Keratinocyte (primary cell): Measurements from ENCODE around the gene PLEKHJ1. TPM values are rescaled to one million over a fixed set of nuclear protein-coding genes. Genes with fewer than 3 reads are reported as not detected.

Experiments
- DNase-seq: peaks from one replicate; pipeline ENCODE4 v3.0.0-alpha.2; 2011; ENCODE audit warnings: low read depth, missing footprints, low spot score
- FAIRE-seq: peaks from 2 replicates; lab custom pipeline; 2011; peaks lifted over from hg19 to GRCh38; lab: Jason Lieb, UNC
- H2AFZ ChIP-seq: 2 replicates; pipeline ENCODE4 v1.6.0; 2012; ENCODE audit warnings: low read length, control low read depth, inconsistent platforms; ENCODE audit not compliant: control insufficient read depth
- H3K27ac ChIP-seq: 2 replicates; pipeline ENCODE4 v1.5.1; 2011; ENCODE audit warnings: low read length; ENCODE audit not compliant: control insufficient read depth, insufficient read depth
- H3K27me3 ChIP-seq: 3 replicates; pipeline ENCODE4 v1.6.0; 2011; ENCODE audit warnings: low read length; ENCODE audit not compliant: control insufficient read depth, insufficient read depth; ENCODE audit errors: extremely low read depth
- H3K36me3 ChIP-seq, 2 experiments: 2 replicates in 1 of 2; 3 replicates in 1 of 2; pipeline ENCODE4 v1.5.1; 2011; ENCODE audit warnings: low read length in 2 of 2, mild to moderate bottlenecking in 1 of 2; ENCODE audit not compliant: control insufficient read depth in 2 of 2, insufficient read depth in 2 of 2; ENCODE audit errors: extremely low read depth in 1 of 2
- H3K4me1 ChIP-seq: 3 replicates; pipeline ENCODE4 v1.5.1; 2011; ENCODE audit warnings: low read length; ENCODE audit not compliant: control insufficient read depth, insufficient read depth; ENCODE audit errors: extremely low read depth
- H3K4me2 ChIP-seq: 3 replicates; pipeline ENCODE4 v1.6.0; 2011; ENCODE audit warnings: low read depth, low read length; ENCODE audit not compliant: control insufficient read depth, insufficient read depth; ENCODE audit errors: extremely low read depth
- H3K4me3 ChIP-seq, 3 experiments: fragments of 200-600 bp in 1 of 3; sonication (generic) in 1 of 3; 2 replicates in 2 of 3; 3 replicates in 1 of 3; pipeline ENCODE4 v1.5.1; 2011 to 2016; ENCODE audit warnings: low read length in 3 of 3, mild to moderate bottlenecking in 3 of 3, control low read depth in 2 of 3, inconsistent platforms in 1 of 3, low read depth in 1 of 3, mixed read lengths in 1 of 3, mixed run types in 1 of 3, moderate library complexity in 1 of 3; ENCODE audit not compliant: control insufficient read depth in 2 of 3, insufficient read depth in 2 of 3; ENCODE audit errors: extremely low read depth in 1 of 3
- H3K79me2 ChIP-seq: 2 replicates; pipeline ENCODE4 v1.6.0; 2012; ENCODE audit warnings: low read length; ENCODE audit not compliant: control insufficient read depth, insufficient read depth
- H3K9ac ChIP-seq: 3 replicates; pipeline ENCODE4 v1.6.0; 2011; ENCODE audit warnings: low read length; ENCODE audit not compliant: control insufficient read depth, insufficient read depth; ENCODE audit errors: extremely low read depth
- H3K9me1 ChIP-seq: 3 replicates; pipeline ENCODE4 v1.6.0; 2011; ENCODE audit warnings: low read length; ENCODE audit not compliant: control insufficient read depth, insufficient read depth; ENCODE audit errors: extremely low read depth
- H3K9me3 ChIP-seq: 2 replicates; pipeline ENCODE4 v1.5.1; 2012; ENCODE audit warnings: low read depth, low read length; ENCODE audit not compliant: control insufficient read depth
- H4K20me1 ChIP-seq: 3 replicates; pipeline ENCODE4 v1.6.0; 2011; ENCODE audit warnings: low read length; ENCODE audit not compliant: control insufficient read depth, insufficient read depth; ENCODE audit errors: extremely low read depth
- CTCF ChIP-seq, 3 experiments: IDR thresholded peaks in 1 of 3; conservative IDR thresholded peaks in 1 of 3; optimal IDR thresholded peaks in 1 of 3; 2 replicates in 2 of 3; 3 replicates in 1 of 3; pipeline versions ENCODE3 to v1.5.1; 2011; ENCODE audit warnings: low read length in 3 of 3, mild to moderate bottlenecking in 3 of 3, moderate library complexity in 2 of 3, control low read depth in 1 of 3, inconsistent platforms in 1 of 3; ENCODE audit not compliant: insufficient read depth in 2 of 3; ENCODE audit errors: extremely low read depth in 1 of 3
- EZH2 ChIP-seq: IDR thresholded peaks from one replicate; pipeline ENCODE4 v1.6.1; 2012; ENCODE audit warnings: inconsistent platforms, mild to moderate bottlenecking, low read length, moderate library complexity
- dilution Hi-C: fragments of 300-500 bp; cut with MboI; formaldehyde crosslinking; loops from one replicate; pipeline ENCODE4 v1.7.0; 2020; ENCODE audit warnings: low sequenced_read_pairs; ENCODE audit not compliant: extremely low pct_ligation_motif_present
- polyA plus RNA-seq, 5 experiments: library from polyadenylated mRNA; depleted of rRNA in 3 of 5; stranded (reverse) in 3 of 5; stranded (forward) in 1 of 5; unstranded in 1 of 5; fragments of >200 nt; gene quantifications; 1 replicate in 1 of 5; 2 replicates in 3 of 5; 3 replicates in 1 of 5; pipeline versions ENCODE4 v1.2.1 to v1.2.3, GENCODE V29; 2011 to 2012; ENCODE audit warnings: missing spikeins in 2 of 5, low read depth in 1 of 5, low replicate concordance in 1 of 5

The PLEKHJ1 gene
- polyA plus RNA-seq, 1 donor (not counting 4 experiments of a cell fraction or from before 2014, with no cell fraction given) = 36.8 TPM

GRCh38 chr19:2242816-2243215, 6.7 kb upstream of the PLEKHJ1 start:
- DNase-seq (no peak), FAIRE-seq (no peak)
- dilution Hi-C loops = no loop called here
- no peak overlapping the region for H3K9ac ChIP-seq
- H2AFZ ChIP-seq = no peak overlapping the region
- peaks cover 27 to 34% of the 10 kb centered on the region in 2 experiments for H3K36me3 ChIP-seq
- no peak overlapping the region for H3K27ac ChIP-seq
- peaks cover 36% of the 10 kb centered on the region for H3K4me1 ChIP-seq
- peaks cover 5% of the 10 kb centered on the region for H3K9me1 ChIP-seq
- TF ChIP-seq CTCF (optimal IDR thresholded peaks at IDR 0.05 in 1 of 3, IDR thresholded peaks at IDR 0.05 in 1 of 3, conservative IDR thresholded peaks at IDR 0.05 in 1 of 3; ENCODE audit: extremely low read depth in 1 of 3, insufficient read depth in 2 of 3, low read length in 3 of 3) = no peak
- TF ChIP-seq EZH2 = no peak
- peaks cover 40% of the 10 kb centered on the region for H4K20me1 ChIP-seq
- no peak overlapping the region for H3K4me2 ChIP-seq
- H3K27me3 ChIP-seq = no peaks in the 10 kb centered on the region
- no peak overlapping the region for H3K4me3 ChIP-seq
- H3K9me3 ChIP-seq = no peaks in the 10 kb centered on the region
- H3K79me2 ChIP-seq = peaks cover 67% of the 10 kb centered on the region

GRCh38 chr19:2242092-2242537, 6.0 kb upstream of the PLEKHJ1 start:
- H3K9me3 ChIP-seq = no peaks in the 10 kb centered on the region
- H3K27me3 ChIP-seq = no peaks in the 10 kb centered on the region
- no peak for TF ChIP-seq CTCF (optimal IDR thresholded peaks at IDR 0.05 in 1 of 3, IDR thresholded peaks at IDR 0.05 in 1 of 3, conservative IDR thresholded peaks at IDR 0.05 in 1 of 3; ENCODE audit: extremely low read depth in 1 of 3, insufficient read depth in 2 of 3, low read length in 3 of 3)
- no peak overlapping the region for H3K4me3 ChIP-seq
- H3K79me2 ChIP-seq = peaks cover 74% of the 10 kb centered on the region
- H2AFZ ChIP-seq = no peak overlapping the region
- no peak overlapping the region for H3K9ac ChIP-seq
- H3K4me1 ChIP-seq = peaks cover 41% of the 10 kb centered on the region
- H4K20me1 ChIP-seq = peaks cover 38% of the 10 kb centered on the region
- peaks cover 30% of the 10 kb centered on the region in 2 experiments for H3K36me3 ChIP-seq
- no peak overlapping the region for H3K27ac ChIP-seq
- H3K9me1 ChIP-seq = peaks cover 7% of the 10 kb centered on the region
- dilution Hi-C loops = no loop called here
- DNase-seq (no peak), FAIRE-seq (no peak)
- no peak overlapping the region for H3K4me2 ChIP-seq
